Keratinocyte (primary cell): ENCODE results near the gene EIF3J. TPM values are rescaled to one million over a fixed set of nuclear protein-coding genes. Genes with fewer than 3 reads are reported as not detected.

Source experiments
- DNase-seq: peaks from one replicate; pipeline ENCODE4 v3.0.0-alpha.2; 2011; ENCODE audit warnings: low read depth, missing footprints, low spot score
- FAIRE-seq: peaks from 2 replicates; lab custom pipeline; 2011; peaks lifted over from hg19 to GRCh38; lab: Jason Lieb, UNC
- H2AFZ ChIP-seq: 2 replicates; pipeline ENCODE4 v1.6.0; 2012; ENCODE audit warnings: low read length, control low read depth, inconsistent platforms; ENCODE audit not compliant: control insufficient read depth
- H3K27ac ChIP-seq: 2 replicates; pipeline ENCODE4 v1.5.1; 2011; ENCODE audit warnings: low read length; ENCODE audit not compliant: control insufficient read depth, insufficient read depth
- H3K27me3 ChIP-seq: 3 replicates; pipeline ENCODE4 v1.6.0; 2011; ENCODE audit warnings: low read length; ENCODE audit not compliant: control insufficient read depth, insufficient read depth; ENCODE audit errors: extremely low read depth
- H3K36me3 ChIP-seq, 2 experiments: 2 replicates in 1 of 2; 3 replicates in 1 of 2; pipeline ENCODE4 v1.5.1; 2011; ENCODE audit warnings: low read length in 2 of 2, mild to moderate bottlenecking in 1 of 2; ENCODE audit not compliant: control insufficient read depth in 2 of 2, insufficient read depth in 2 of 2; ENCODE audit errors: extremely low read depth in 1 of 2
- H3K4me1 ChIP-seq: 3 replicates; pipeline ENCODE4 v1.5.1; 2011; ENCODE audit warnings: low read length; ENCODE audit not compliant: control insufficient read depth, insufficient read depth; ENCODE audit errors: extremely low read depth
- H3K4me2 ChIP-seq: 3 replicates; pipeline ENCODE4 v1.6.0; 2011; ENCODE audit warnings: low read depth, low read length; ENCODE audit not compliant: control insufficient read depth, insufficient read depth; ENCODE audit errors: extremely low read depth
- H3K4me3 ChIP-seq, 3 experiments: fragments of 200-600 bp in 1 of 3; sonication (generic) in 1 of 3; 2 replicates in 2 of 3; 3 replicates in 1 of 3; pipeline ENCODE4 v1.5.1; 2011 to 2016; ENCODE audit warnings: low read length in 3 of 3, mild to moderate bottlenecking in 3 of 3, control low read depth in 2 of 3, inconsistent platforms in 1 of 3, low read depth in 1 of 3, mixed read lengths in 1 of 3, mixed run types in 1 of 3, moderate library complexity in 1 of 3; ENCODE audit not compliant: control insufficient read depth in 2 of 3, insufficient read depth in 2 of 3; ENCODE audit errors: extremely low read depth in 1 of 3
- H3K79me2 ChIP-seq: 2 replicates; pipeline ENCODE4 v1.6.0; 2012; ENCODE audit warnings: low read length; ENCODE audit not compliant: control insufficient read depth, insufficient read depth
- H3K9ac ChIP-seq: 3 replicates; pipeline ENCODE4 v1.6.0; 2011; ENCODE audit warnings: low read length; ENCODE audit not compliant: control insufficient read depth, insufficient read depth; ENCODE audit errors: extremely low read depth
- H3K9me1 ChIP-seq: 3 replicates; pipeline ENCODE4 v1.6.0; 2011; ENCODE audit warnings: low read length; ENCODE audit not compliant: control insufficient read depth, insufficient read depth; ENCODE audit errors: extremely low read depth
- H3K9me3 ChIP-seq: 2 replicates; pipeline ENCODE4 v1.5.1; 2012; ENCODE audit warnings: low read depth, low read length; ENCODE audit not compliant: control insufficient read depth
- H4K20me1 ChIP-seq: 3 replicates; pipeline ENCODE4 v1.6.0; 2011; ENCODE audit warnings: low read length; ENCODE audit not compliant: control insufficient read depth, insufficient read depth; ENCODE audit errors: extremely low read depth
- EZH2 ChIP-seq: IDR thresholded peaks from one replicate; pipeline ENCODE4 v1.6.1; 2012; ENCODE audit warnings: inconsistent platforms, mild to moderate bottlenecking, low read length, moderate library complexity
- dilution Hi-C: fragments of 300-500 bp; cut with MboI; formaldehyde crosslinking; loops from one replicate; pipeline ENCODE4 v1.7.0; 2020; ENCODE audit warnings: low sequenced_read_pairs; ENCODE audit not compliant: extremely low pct_ligation_motif_present
- polyA plus RNA-seq, 5 experiments: library from polyadenylated mRNA; depleted of rRNA in 3 of 5; stranded (reverse) in 3 of 5; stranded (forward) in 1 of 5; unstranded in 1 of 5; fragments of >200 nt; gene quantifications; 1 replicate in 1 of 5; 2 replicates in 3 of 5; 3 replicates in 1 of 5; pipeline versions ENCODE4 v1.2.1 to v1.2.3, GENCODE V29; 2011 to 2012; ENCODE audit warnings: missing spikeins in 2 of 5, low read depth in 1 of 5, low replicate concordance in 1 of 5
- TF ChIP-seq, protein P1 (sequence below), 3 experiments: IDR thresholded peaks in 1 of 3; conservative IDR thresholded peaks in 1 of 3; optimal IDR thresholded peaks in 1 of 3; 2 replicates in 2 of 3; 3 replicates in 1 of 3; pipeline versions ENCODE3 to v1.5.1; 2011; ENCODE audit warnings: low read length in 3 of 3, mild to moderate bottlenecking in 3 of 3, moderate library complexity in 2 of 3, control low read depth in 1 of 3, inconsistent platforms in 1 of 3; ENCODE audit not compliant: insufficient read depth in 2 of 3; ENCODE audit errors: extremely low read depth in 1 of 3

Gene EIF3J
- polyA plus RNA-seq, 1 donor (not counting 4 experiments of a cell fraction or from before 2014, with no cell fraction given) = 99.4 TPM

DNA sequence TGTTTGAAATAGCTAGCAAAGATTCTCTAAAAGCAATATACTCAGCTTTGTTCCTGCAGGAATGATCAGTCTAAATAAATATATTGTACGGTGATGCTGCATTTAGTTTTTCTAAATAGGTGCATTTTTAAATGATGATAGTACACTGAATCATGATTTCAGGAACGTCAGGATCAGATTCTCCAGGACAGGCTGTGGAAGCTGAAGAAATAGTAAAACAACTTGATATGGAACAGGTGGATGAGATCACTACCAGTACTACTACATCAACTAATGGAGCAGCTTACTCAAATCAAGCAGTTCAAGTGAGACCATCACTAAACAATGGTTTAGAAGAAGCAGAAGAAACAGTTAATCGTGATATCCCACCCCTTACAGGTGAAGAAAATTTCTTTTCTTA, 46.3 kb upstream of the EIF3J start:
- Histone ChIP-seq H3K36me3 (no peaks in the 10 kb centered on the region), H3K27me3 (no peaks in the 10 kb centered on the region), H3K4me2 (no peak overlapping the region), H3K4me1 (peaks cover 9% of the 10 kb centered on the region), H3K27ac (no peak overlapping the region), H4K20me1 (no peaks in the 10 kb centered on the region), H3K79me2 (no peaks in the 10 kb centered on the region), H3K4me3 (no peak overlapping the region), H3K9me1 (no peaks in the 10 kb centered on the region), H3K9ac (no peak overlapping the region), H3K9me3 (no peaks in the 10 kb centered on the region), H2AFZ (no peak overlapping the region)
- dilution Hi-C loops = no loop called here
- FAIRE-seq (no peak), DNase-seq (no peak)
- TF ChIP-seq, protein P1, sequence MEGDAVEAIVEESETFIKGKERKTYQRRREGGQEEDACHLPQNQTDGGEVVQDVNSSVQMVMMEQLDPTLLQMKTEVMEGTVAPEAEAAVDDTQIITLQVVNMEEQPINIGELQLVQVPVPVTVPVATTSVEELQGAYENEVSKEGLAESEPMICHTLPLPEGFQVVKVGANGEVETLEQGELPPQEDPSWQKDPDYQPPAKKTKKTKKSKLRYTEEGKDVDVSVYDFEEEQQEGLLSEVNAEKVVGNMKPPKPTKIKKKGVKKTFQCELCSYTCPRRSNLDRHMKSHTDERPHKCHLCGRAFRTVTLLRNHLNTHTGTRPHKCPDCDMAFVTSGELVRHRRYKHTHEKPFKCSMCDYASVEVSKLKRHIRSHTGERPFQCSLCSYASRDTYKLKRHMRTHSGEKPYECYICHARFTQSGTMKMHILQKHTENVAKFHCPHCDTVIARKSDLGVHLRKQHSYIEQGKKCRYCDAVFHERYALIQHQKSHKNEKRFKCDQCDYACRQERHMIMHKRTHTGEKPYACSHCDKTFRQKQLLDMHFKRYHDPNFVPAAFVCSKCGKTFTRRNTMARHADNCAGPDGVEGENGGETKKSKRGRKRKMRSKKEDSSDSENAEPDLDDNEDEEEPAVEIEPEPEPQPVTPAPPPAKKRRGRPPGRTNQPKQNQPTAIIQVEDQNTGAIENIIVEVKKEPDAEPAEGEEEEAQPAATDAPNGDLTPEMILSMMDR (optimal IDR thresholded peaks at IDR 0.05 in 1 of 3, IDR thresholded peaks at IDR 0.05 in 1 of 3, conservative IDR thresholded peaks at IDR 0.05 in 1 of 3; ENCODE audit: extremely low read depth in 1 of 3, insufficient read depth in 2 of 3, low read length in 3 of 3) = no peak
- TF ChIP-seq EZH2 = no peak

DNA sequence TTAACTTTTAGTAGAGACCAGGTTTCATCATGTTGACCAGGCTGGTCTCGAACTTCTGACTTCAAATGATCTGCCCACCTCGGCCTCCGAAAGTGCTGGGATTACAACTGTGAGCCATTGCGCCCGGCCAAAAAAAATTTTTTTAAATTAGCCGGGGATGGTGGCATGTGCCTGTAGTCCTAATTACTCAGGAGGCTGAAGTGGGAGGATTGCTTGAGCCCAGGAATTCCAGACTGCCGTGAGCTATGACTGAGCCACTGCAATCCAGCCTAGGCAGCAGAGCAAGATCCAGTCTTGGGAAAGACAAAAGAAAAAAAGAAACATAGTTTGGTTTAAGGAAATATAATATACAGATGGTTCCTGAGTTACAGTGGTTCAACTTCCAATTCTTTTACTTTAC, 44.9 kb upstream of the EIF3J start:
- Histone ChIP-seq H2AFZ (no peak overlapping the region), H3K9me1 (no peaks in the 10 kb centered on the region), H3K9me3 (no peaks in the 10 kb centered on the region), H3K4me3 (no peak overlapping the region), H3K4me1 (peaks cover 9% of the 10 kb centered on the region), H3K9ac (no peak overlapping the region), H3K4me2 (no peak overlapping the region), H3K27me3 (no peaks in the 10 kb centered on the region), H3K27ac (no peak overlapping the region), H4K20me1 (no peaks in the 10 kb centered on the region), H3K79me2 (no peaks in the 10 kb centered on the region), H3K36me3 (no peaks in the 10 kb centered on the region)
- dilution Hi-C loops = no loop called here
- FAIRE-seq = no peak
- TF ChIP-seq, protein P1 (optimal IDR thresholded peaks at IDR 0.05 in 1 of 3, IDR thresholded peaks at IDR 0.05 in 1 of 3, conservative IDR thresholded peaks at IDR 0.05 in 1 of 3; ENCODE audit: extremely low read depth in 1 of 3, insufficient read depth in 2 of 3, low read length in 3 of 3) = no peak
- TF ChIP-seq EZH2 = no peak
- DNase-seq = no peak
